Measurements from ENCODE around the gene IPO5.

- TF ChIP-seq POLR2A (IDR thresholded peaks at IDR 0.05) (no peak), CTCF (IDR thresholded peaks at IDR 0.05) (no peak)
Measured at GRCh38 chr13:98004107-98004506, 50.6 kb downstream of the IPO5 start.

Measured in testis (tissue), 2 donors.